T-helper 22 cell (primary cell): Measurements from ENCODE around the gene IL1RAP.
"Not testable (repeated sequence)": the region's sequence is repeated elsewhere in the genome, so short reads cannot be mapped to it uniquely, and the experiment has no call there.

ENCODE experiments used
- DNase-seq: peaks from one replicate; pipeline ENCODE4 v3.0.0-alpha.2; 2020; ENCODE audit warnings: low read depth

Gene IL1RAP

GRCh38 chr3:190666821-190667220 lies 152.9 kb downstream of the IL1RAP start:
- no peak for DNase-seq

- no peak for DNase-seq
These were observed 157.8 kb downstream of the IL1RAP start for GRCh38 chr3:190671658-190672057.

- DNase-seq, result no peak
These were observed 159.3 kb downstream of the IL1RAP start for GRCh38 chr3:190673148-190673547.

GRCh38 chr3:190676481-190676880 lies 162.6 kb downstream of the IL1RAP start:
- DNase-seq, result no peak

GRCh38 chr3:190677001-190677400 lies 163.1 kb downstream of the IL1RAP start:
- no peak for DNase-seq

GRCh38 chr3:190677868-190678267 lies 164.0 kb downstream of the IL1RAP start:
- not testable (repeated sequence) for DNase-seq

GRCh38 chr3:190680691-190681090 lies 166.8 kb downstream of the IL1RAP start:
- no peak for DNase-seq

GRCh38 chr3:190684776-190685175 lies 170.9 kb downstream of the IL1RAP start:
- no peak for DNase-seq

GRCh38 chr3:190686011-190686410 lies 172.1 kb downstream of the IL1RAP start:
- DNase-seq, result no peak

- DNase-seq, result no peak
These were observed 176.4 kb downstream of the IL1RAP start for GRCh38 chr3:190690246-190690645.

- no peak for DNase-seq
These were observed 178.4 kb downstream of the IL1RAP start for GRCh38 chr3:190692256-190692655.

- no peak for DNase-seq
These were observed 180.6 kb downstream of the IL1RAP start for GRCh38 chr3:190694335-190695001.

DNA sequence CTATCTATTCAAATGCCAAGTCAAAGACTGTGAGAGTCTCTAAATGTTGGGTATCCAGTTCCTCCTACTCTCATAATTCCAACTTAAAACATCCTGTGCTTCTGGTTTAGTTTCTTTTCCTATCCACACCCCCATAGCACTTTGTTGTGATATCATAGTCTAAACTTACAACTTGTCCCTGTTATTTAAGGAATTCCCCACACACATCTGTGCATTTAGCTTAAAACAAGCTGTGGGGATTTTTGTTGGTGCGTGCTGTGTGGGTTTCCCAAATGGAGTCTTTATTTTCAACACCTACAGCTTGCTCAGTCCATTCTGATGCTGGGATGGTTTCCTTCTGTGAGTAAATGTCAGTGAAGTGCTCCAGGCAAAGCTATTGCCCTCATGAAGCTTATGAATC lies 181.3 kb downstream of the IL1RAP start:
- no peak for DNase-seq

GRCh38 chr3:190695994-190696393 lies 182.1 kb downstream of the IL1RAP start:
- DNase-seq, result no peak

- DNase-seq, result no peak
These were observed 183.1 kb downstream of the IL1RAP start for GRCh38 chr3:190696777-190697501.

DNA sequence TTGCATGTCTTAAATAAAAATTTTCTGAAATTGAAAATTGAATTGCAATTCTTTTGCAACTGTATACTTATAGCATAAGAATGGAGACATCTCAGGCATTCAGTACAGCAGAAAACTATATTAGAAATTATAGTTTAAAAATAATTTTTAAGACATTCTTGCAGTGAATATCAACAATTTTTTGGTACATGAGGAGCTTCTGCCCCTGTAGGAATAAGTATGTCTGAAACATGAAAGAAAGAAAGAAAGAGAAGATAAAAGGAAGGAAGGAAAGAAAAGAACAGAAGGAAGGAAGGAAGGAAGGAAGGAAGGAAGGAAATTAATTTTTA lies 183.6 kb downstream of the IL1RAP start:
- DNase-seq, result no peak

DNA sequence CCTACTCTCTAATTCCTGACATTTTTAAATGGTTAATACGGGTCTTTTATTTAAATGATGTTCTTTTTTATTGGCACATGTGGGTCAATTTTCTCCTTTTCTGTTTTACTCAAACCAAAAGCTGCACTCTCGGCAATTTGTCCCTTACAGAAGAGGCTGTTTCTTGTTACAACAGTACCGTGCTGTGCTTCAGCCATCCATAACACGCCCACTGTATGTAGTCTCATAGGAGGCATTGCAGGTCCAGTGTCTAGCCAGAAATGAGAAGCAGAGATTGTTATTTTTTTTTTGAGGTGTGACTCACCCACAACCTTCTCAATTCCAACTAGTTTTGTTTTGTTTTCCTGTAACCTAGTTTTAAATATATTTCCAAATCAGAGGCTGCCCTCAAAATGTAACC lies 184.0 kb downstream of the IL1RAP start:
- DNase-seq, result no peak

DNA sequence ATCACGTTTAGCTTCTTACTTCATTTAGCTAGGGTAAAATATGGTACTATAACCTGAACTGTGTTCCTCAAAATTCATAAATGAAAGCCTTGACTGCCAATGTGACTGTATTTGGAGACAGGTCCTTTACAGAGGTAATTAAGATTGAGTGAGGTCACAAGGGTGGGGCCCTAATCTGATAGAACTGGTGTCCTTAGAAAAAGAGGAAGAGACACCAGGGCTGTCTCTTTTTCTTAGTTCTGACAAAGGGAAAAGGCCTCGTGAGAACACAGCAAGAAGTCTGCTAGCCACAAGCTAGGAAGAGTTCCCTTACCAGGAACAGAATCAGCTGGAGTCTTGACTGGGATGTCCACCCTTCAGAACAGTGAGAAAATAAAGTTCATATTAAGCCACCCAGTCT lies 185.9 kb downstream of the IL1RAP start:
- DNase-seq, result no peak

DNA sequence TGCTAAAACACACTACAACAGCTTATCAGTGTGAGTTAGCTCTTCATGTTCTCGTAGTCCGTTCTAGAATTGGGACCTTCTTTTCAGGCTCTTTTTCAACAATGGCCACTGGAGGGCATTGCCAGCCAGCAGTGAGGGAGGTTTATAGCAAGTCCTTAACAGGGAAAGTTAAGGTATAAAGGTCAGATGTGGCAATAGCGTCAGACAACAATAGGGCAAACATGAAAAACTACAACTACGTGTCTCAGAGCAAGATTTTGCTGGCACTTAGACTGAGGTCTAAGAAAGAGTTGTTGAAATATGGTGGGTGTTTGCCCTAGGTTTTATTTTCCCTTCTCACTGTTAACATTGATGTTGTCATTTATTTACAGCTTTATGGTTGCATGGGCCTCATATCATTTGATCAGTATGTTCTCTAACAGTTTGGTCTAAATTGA lies 187.2 kb downstream of the IL1RAP start:
- DNase-seq, result no peak

DNA sequence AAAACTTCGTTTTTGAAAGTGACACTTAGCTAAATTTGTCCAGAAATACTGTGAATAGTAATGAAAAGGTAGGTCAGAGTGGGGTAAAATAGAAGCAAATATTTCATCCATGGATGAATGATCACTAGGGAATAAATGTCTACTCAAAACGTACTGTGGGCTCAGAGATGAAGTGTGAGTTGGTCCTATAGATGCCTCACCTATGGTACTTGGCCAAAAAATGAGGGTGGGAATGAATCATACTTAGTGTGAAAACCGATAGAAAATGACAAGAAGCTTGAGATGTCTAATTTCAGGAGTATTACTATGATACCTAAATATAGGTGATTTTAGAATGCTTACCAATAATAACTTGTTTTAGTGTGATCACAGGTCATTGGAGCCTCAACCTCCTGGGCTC lies 192.7 kb downstream of the IL1RAP start:
- no peak for DNase-seq
